Vagina (tissue), 2 donors: ENCODE data around the gene CDH7. TPM values are rescaled to one million over a fixed set of nuclear protein-coding genes. Genes with fewer than 3 reads are reported as not detected.

Source experiments
- DNase-seq, 2 donors: peaks; one replicate each; pipeline ENCODE4 v3.0.0-alpha.2; 2017; ENCODE audit errors: extremely low spot score in 2 of 2
- H3K27ac ChIP-seq: fragments of 200-600 bp; sonication (generic); one replicate; pipeline ENCODE4 v1.5.1; 2019
- H3K27me3 ChIP-seq: fragments of 200-600 bp; sonication (generic); one replicate; pipeline ENCODE4 v1.5.1; 2019
- H3K36me3 ChIP-seq, 2 donors: fragments of 200-600 bp; sonication (generic); one replicate each; pipeline ENCODE4 v1.5.1; 2017 to 2019
- H3K4me1 ChIP-seq: fragments of 200-600 bp; sonication (generic); one replicate; pipeline ENCODE4 v1.5.1; 2019
- H3K4me3 ChIP-seq, 2 donors: fragments of 200-600 bp; sonication (generic); 1 replicate in 1 of 2; 2 replicates in 1 of 2; pipeline ENCODE4 v1.5.1; 2016 to 2019
- H3K9me3 ChIP-seq: fragments of 200-600 bp; sonication (generic); one replicate; pipeline ENCODE4 v1.5.1; 2019
- CTCF ChIP-seq, 3 experiments: fragments of 450-650 bp in 2 of 3; fragments of 200-600 bp in 1 of 3; sonication (generic) in 1 of 3; IDR thresholded peaks; one replicate each; pipeline ENCODE4 v1.5.1; 2017 to 2019; ENCODE audit warnings: antibody characterized with exemption in 3 of 3, mild to moderate bottlenecking in 2 of 3, moderate library complexity in 2 of 3
- POLR2A ChIP-seq, 2 donors: fragments of 450-650 bp; IDR thresholded peaks; one replicate each; pipeline ENCODE4 v1.6.1; 2017; ENCODE audit warnings: antibody characterized with exemption in 2 of 2, mild to moderate bottlenecking in 2 of 2, moderate library complexity in 2 of 2
- POLR2AphosphoS5 ChIP-seq, 2 donors: sonication (generic); formaldehyde crosslinking; IDR thresholded peaks; one replicate each; pipeline ENCODE4 v1.9.0; 2017; ENCODE audit warnings: antibody characterized with exemption in 2 of 2, mild to moderate bottlenecking in 2 of 2, low read depth in 1 of 2; ENCODE audit not compliant: insufficient read depth in 1 of 2
- intact Hi-C: fragments of 100-400 bp; cut with DNase I; formaldehyde crosslinking; loops from one replicate; pipeline ENCODE4 v1.15.1; 2023
- total RNA-seq: library from RNA; depleted of rRNA; stranded (reverse); fragments of >200 nt; gene quantifications from one replicate; pipeline ENCODE4 v1.2.3, GENCODE V29; 2016

The CDH7 gene
- total RNA-seq, 1 donor from 2014 or later: not detected

GRCh38 chr18:65817178-65817577, 66.4 kb downstream of the CDH7 start:
- TF ChIP-seq POLR2AphosphoS5 (IDR thresholded peaks at IDR 0.05; ENCODE audit: insufficient read depth in 1 of 2, low read depth in 1 of 2): no peak
- TF ChIP-seq CTCF (IDR thresholded peaks at IDR 0.05): no peak
- no peak for TF ChIP-seq POLR2A (IDR thresholded peaks at IDR 0.05)
- Histone ChIP-seq H3K36me3 (no peaks in the 10 kb centered on the region), H3K9me3 (no peaks in the 10 kb centered on the region), H3K4me1 (no peaks in the 10 kb centered on the region), H3K4me3 (no peak overlapping the region), H3K27ac (no peak overlapping the region), H3K27me3 (no peaks in the 10 kb centered on the region)
- DNase-seq: no peak
- intact Hi-C loops: no loop called here

GRCh38 chr18:65821911-65822310, 71.1 kb downstream of the CDH7 start:
- TF ChIP-seq POLR2A (IDR thresholded peaks at IDR 0.05): no peak
- TF ChIP-seq CTCF (IDR thresholded peaks at IDR 0.05): no peak
- TF ChIP-seq POLR2AphosphoS5 (IDR thresholded peaks at IDR 0.05; ENCODE audit: insufficient read depth in 1 of 2, low read depth in 1 of 2): no peak
- Histone ChIP-seq H3K36me3 (no peaks in the 10 kb centered on the region), H3K27ac (no peak overlapping the region), H3K9me3 (no peaks in the 10 kb centered on the region), H3K4me3 (no peak overlapping the region), H3K4me1 (no peaks in the 10 kb centered on the region), H3K27me3 (no peaks in the 10 kb centered on the region)
- intact Hi-C loops: no loop called here
- no peak for DNase-seq

- TF ChIP-seq CTCF (IDR thresholded peaks at IDR 0.05): no peak
- no peak for TF ChIP-seq POLR2A (IDR thresholded peaks at IDR 0.05)
- TF ChIP-seq POLR2AphosphoS5 (IDR thresholded peaks at IDR 0.05; ENCODE audit: insufficient read depth in 1 of 2, low read depth in 1 of 2): no peak
- DNase-seq: no peak
Measured at GRCh38 chr18:65822826-65823225, 72.0 kb downstream of the CDH7 start.

GRCh38 chr18:65827444-65827843, 76.6 kb downstream of the CDH7 start:
- Histone ChIP-seq H3K27me3 (no peaks in the 10 kb centered on the region), H3K36me3 (no peaks in the 10 kb centered on the region), H3K4me1 (no peaks in the 10 kb centered on the region), H3K9me3 (no peaks in the 10 kb centered on the region), H3K4me3 (no peak overlapping the region), H3K27ac (no peak overlapping the region)
- no peak for DNase-seq
- TF ChIP-seq POLR2AphosphoS5 (IDR thresholded peaks at IDR 0.05; ENCODE audit: insufficient read depth in 1 of 2, low read depth in 1 of 2): no peak
- no peak for TF ChIP-seq POLR2A (IDR thresholded peaks at IDR 0.05)
- TF ChIP-seq CTCF (IDR thresholded peaks at IDR 0.05): no peak
- intact Hi-C loops: no loop called here

More at GRCh38 chr18:65822826-65823225, 72.0 kb downstream of the CDH7 start:
- Histone ChIP-seq H3K36me3 (no peaks in the 10 kb centered on the region), H3K4me1 (no peaks in the 10 kb centered on the region), H3K4me3 (no peak overlapping the region), H3K9me3 (no peaks in the 10 kb centered on the region), H3K27me3 (no peaks in the 10 kb centered on the region), H3K27ac (no peak overlapping the region)
- intact Hi-C loops: no loop called here

GRCh38 chr18:65835881-65836280, 85.1 kb downstream of the CDH7 start:
- H3K36me3 ChIP-seq: no peaks in the 10 kb centered on the region
- no peak overlapping the region for H3K4me3 ChIP-seq
- DNase-seq: no peak
- H3K27ac ChIP-seq: no peak overlapping the region
- H3K4me1 ChIP-seq: no peaks in the 10 kb centered on the region
- intact Hi-C loops: no loop called here
- H3K27me3 ChIP-seq: no peaks in the 10 kb centered on the region
- TF ChIP-seq CTCF (IDR thresholded peaks at IDR 0.05): no peak
- no peak for TF ChIP-seq POLR2AphosphoS5 (IDR thresholded peaks at IDR 0.05; ENCODE audit: insufficient read depth in 1 of 2, low read depth in 1 of 2)
- no peak for TF ChIP-seq POLR2A (IDR thresholded peaks at IDR 0.05)
- no peaks in the 10 kb centered on the region for H3K9me3 ChIP-seq
